Body of pancreas (tissue), 4 donors: Measurements from ENCODE around the gene SPDYA.

Experiments used
- CTCF ChIP-seq, 7 experiments: fragments of 450-650 bp in 4 of 7; fragments of 200-600 bp in 3 of 7; sonication (generic) in 3 of 7; IDR thresholded peaks; one replicate each; pipeline ENCODE4 v1.5.1; 2016 to 2019; ENCODE audit warnings: antibody characterized with exemption in 7 of 7
- POLR2A ChIP-seq, 3 donors: fragments of 450-650 bp; IDR thresholded peaks; one replicate each; pipeline ENCODE4 v1.6.1; 2016; ENCODE audit warnings: antibody characterized with exemption in 3 of 3, mild to moderate bottlenecking in 2 of 3

- no peak for TF ChIP-seq CTCF (IDR thresholded peaks at IDR 0.05)
- no peak for TF ChIP-seq POLR2A (IDR thresholded peaks at IDR 0.05)
Observed at GRCh38 chr2:28838971-28839370, 28.3 kb downstream of the SPDYA start.
